HL-60 (cell line): ENCODE results near the gene TMX2.

Experiments used
- DNase-seq, 2 experiments: peaks; one replicate each; pipeline ENCODE4 v3.0.0-alpha.2; 2010 to 2020; ENCODE audit warnings: low read depth in 1 of 2, low spot score in 1 of 2
- H3K27ac ChIP-seq: fragments of 250-450 bp; sonication (Bioruptor Pico); replicated peaks from 2 replicates; pipeline ENCODE4 v1.5.1; 2020; ENCODE audit warnings: mild to moderate bottlenecking, moderate library complexity
- H3K27me3 ChIP-seq: fragments of 250-450 bp; sonication (Bioruptor Pico); 2 replicates; pipeline ENCODE4 v1.5.1; 2021; ENCODE audit warnings: mild to moderate bottlenecking, moderate library complexity; ENCODE audit not compliant: insufficient read depth, poor library complexity, severe bottlenecking
- H3K4me3 ChIP-seq: replicated peaks from 2 replicates; pipeline ENCODE4 v1.5.1; 2011; ENCODE audit warnings: mild to moderate bottlenecking, control low read depth, low read length; ENCODE audit not compliant: insufficient read depth
- CTCF ChIP-seq: IDR thresholded peaks from one replicate; pipeline ENCODE4 v1.5.1; 2011; ENCODE audit warnings: low read length, control low read depth, inconsistent platforms; ENCODE audit not compliant: insufficient read depth
- GABPA ChIP-seq: IDR thresholded peaks from 2 replicates; pipeline ENCODE4 v1.6.1; 2012; ENCODE audit warnings: low read depth
- POLR2AphosphoS5 ChIP-seq: IDR thresholded peaks from 2 replicates; pipeline ENCODE4 v1.6.1; 2012; ENCODE audit warnings: low read depth
- SPI1 ChIP-seq: IDR thresholded peaks from 2 replicates; pipeline ENCODE4 v1.6.1; 2012; ENCODE audit warnings: low read depth, mild to moderate bottlenecking, borderline replicate concordance
- TF ChIP-seq, protein P1 (sequence below): IDR thresholded peaks from 2 replicates; pipeline ENCODE4 v1.6.1; 2012; ENCODE audit warnings: low read depth; ENCODE audit not compliant: insufficient replicate concordance

The TMX2 gene

DNA sequence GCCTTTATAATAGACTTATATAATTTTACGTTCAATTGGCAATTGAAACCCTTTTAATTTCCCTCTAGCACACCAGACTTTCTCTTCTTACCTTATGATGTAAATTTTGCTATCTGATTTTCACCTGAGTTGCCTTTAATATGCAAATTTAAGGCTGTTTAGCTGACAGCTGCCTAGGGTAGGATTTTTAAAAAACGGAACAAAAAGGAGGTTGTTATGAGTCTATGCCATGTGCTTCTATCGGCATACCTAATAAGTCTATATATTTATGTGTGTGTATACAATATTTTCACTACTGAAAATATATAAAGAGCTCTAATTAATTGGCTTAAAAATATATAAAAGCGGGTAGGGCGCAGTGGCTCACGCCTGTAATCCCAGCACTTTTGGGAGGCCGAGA is 17.1 kb downstream of the TMX2 start:
- Histone ChIP-seq H3K27ac (no peak overlapping the region), H3K27me3 (no peaks in the 10 kb centered on the region), H3K4me3 (no peak overlapping the region)
- TF ChIP-seq CTCF: no peak
- no peak for TF ChIP-seq POLR2AphosphoS5
- no peak for TF ChIP-seq GABPA
- no peak for TF ChIP-seq SPI1
- TF ChIP-seq, protein P1, sequence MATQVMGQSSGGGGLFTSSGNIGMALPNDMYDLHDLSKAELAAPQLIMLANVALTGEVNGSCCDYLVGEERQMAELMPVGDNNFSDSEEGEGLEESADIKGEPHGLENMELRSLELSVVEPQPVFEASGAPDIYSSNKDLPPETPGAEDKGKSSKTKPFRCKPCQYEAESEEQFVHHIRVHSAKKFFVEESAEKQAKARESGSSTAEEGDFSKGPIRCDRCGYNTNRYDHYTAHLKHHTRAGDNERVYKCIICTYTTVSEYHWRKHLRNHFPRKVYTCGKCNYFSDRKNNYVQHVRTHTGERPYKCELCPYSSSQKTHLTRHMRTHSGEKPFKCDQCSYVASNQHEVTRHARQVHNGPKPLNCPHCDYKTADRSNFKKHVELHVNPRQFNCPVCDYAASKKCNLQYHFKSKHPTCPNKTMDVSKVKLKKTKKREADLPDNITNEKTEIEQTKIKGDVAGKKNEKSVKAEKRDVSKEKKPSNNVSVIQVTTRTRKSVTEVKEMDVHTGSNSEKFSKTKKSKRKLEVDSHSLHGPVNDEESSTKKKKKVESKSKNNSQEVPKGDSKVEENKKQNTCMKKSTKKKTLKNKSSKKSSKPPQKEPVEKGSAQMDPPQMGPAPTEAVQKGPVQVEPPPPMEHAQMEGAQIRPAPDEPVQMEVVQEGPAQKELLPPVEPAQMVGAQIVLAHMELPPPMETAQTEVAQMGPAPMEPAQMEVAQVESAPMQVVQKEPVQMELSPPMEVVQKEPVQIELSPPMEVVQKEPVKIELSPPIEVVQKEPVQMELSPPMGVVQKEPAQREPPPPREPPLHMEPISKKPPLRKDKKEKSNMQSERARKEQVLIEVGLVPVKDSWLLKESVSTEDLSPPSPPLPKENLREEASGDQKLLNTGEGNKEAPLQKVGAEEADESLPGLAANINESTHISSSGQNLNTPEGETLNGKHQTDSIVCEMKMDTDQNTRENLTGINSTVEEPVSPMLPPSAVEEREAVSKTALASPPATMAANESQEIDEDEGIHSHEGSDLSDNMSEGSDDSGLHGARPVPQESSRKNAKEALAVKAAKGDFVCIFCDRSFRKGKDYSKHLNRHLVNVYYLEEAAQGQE: no peak
- no peak for DNase-seq

GRCh38 chr11:57732661-57733060 is 20.3 kb downstream of the TMX2 start:
- H3K27me3 ChIP-seq: no peaks in the 10 kb centered on the region
- no peak overlapping the region for H3K27ac ChIP-seq
- no peak for DNase-seq
- TF ChIP-seq GABPA: no peak
- TF ChIP-seq, protein P1: no peak
- TF ChIP-seq CTCF: no peak
- no peak for TF ChIP-seq SPI1
- no peak for TF ChIP-seq POLR2AphosphoS5
- H3K4me3 ChIP-seq: no peak overlapping the region

GRCh38 chr11:57735619-57736298 is 23.4 kb downstream of the TMX2 start:
- H3K27ac ChIP-seq: no peak overlapping the region

More at GRCh38 chr11:57735619-57736298, 23.4 kb downstream of the TMX2 start:
- Histone ChIP-seq H3K4me3 (no peak overlapping the region), H3K27me3 (no peaks in the 10 kb centered on the region)
- TF ChIP-seq GABPA (no peak), CTCF (no peak), SPI1 (no peak), POLR2AphosphoS5 (no peak)
- TF ChIP-seq, protein P1: no peak
- DNase-seq: no peak
